Liver (tissue), 9 donors: Measurements from ENCODE around the gene LRRTM4. TPM values are rescaled to one million over a fixed set of nuclear protein-coding genes. Genes with fewer than 3 reads are reported as not detected.

Experiments
- DNase-seq: peaks from one replicate; pipeline ENCODE4 v3.0.0-alpha.2; 2017; ENCODE audit warnings: low spot score
- H3K27ac ChIP-seq, 2 donors: one replicate each; pipeline ENCODE4 v1.7.0; 2013; ENCODE audit warnings: inconsistent platforms in 2 of 2, low read length in 2 of 2, control low read depth in 1 of 2, low read depth in 1 of 2, mild to moderate bottlenecking in 1 of 2
- H3K27me3 ChIP-seq, 4 donors: one replicate each; pipeline versions ENCODE4 v1.6.1 to v1.7.0; 2013; ENCODE audit warnings: low read length in 3 of 4, inconsistent platforms in 1 of 4, mild to moderate bottlenecking in 1 of 4, moderate library complexity in 1 of 4; ENCODE audit not compliant: control insufficient read depth in 4 of 4, insufficient read depth in 4 of 4
- H3K36me3 ChIP-seq, 4 donors: one replicate each; pipeline versions ENCODE4 v1.6.1 to v1.7.0; 2013; ENCODE audit warnings: low read length in 3 of 4, mild to moderate bottlenecking in 3 of 4, low read depth in 1 of 4, moderate library complexity in 1 of 4; ENCODE audit not compliant: control insufficient read depth in 4 of 4, insufficient read depth in 3 of 4
- H3K4me1 ChIP-seq, 4 donors: one replicate each; pipeline versions ENCODE4 v1.6.1 to v1.7.0; 2013; ENCODE audit warnings: low read length in 3 of 4, mild to moderate bottlenecking in 3 of 4, moderate library complexity in 1 of 4; ENCODE audit not compliant: control insufficient read depth in 4 of 4, insufficient read depth in 4 of 4
- H3K4me3 ChIP-seq, 3 donors: one replicate each; pipeline versions ENCODE4 v1.6.1 to v1.7.0; 2013; ENCODE audit warnings: low read length in 3 of 3, control low read depth in 1 of 3, low read depth in 1 of 3, mild to moderate bottlenecking in 1 of 3
- H3K9ac ChIP-seq, 2 donors: one replicate each; pipeline ENCODE4 v1.7.0; 2013; ENCODE audit warnings: low read length in 2 of 2, mild to moderate bottlenecking in 2 of 2, moderate library complexity in 2 of 2, control low read depth in 1 of 2, low read depth in 1 of 2
- H3K9me3 ChIP-seq, 4 donors: one replicate each; pipeline versions ENCODE4 v1.6.1 to v1.7.0; 2013; ENCODE audit warnings: low read length in 3 of 4; ENCODE audit not compliant: control insufficient read depth in 4 of 4
- EGR1 ChIP-seq, 2 donors: IDR thresholded peaks; 2 replicates each; pipeline ENCODE4 v1.6.1; 2016 to 2018; ENCODE audit warnings: antibody characterized with exemption in 2 of 2, low read depth in 2 of 2
- FOXA2 ChIP-seq: IDR thresholded peaks from 2 replicates; pipeline ENCODE4 v1.6.1; 2016; ENCODE audit warnings: antibody characterized with exemption
- GABPA ChIP-seq, 2 donors: IDR thresholded peaks in 1 of 2; conservative IDR thresholded peaks in 1 of 2; 2 replicates each; pipeline ENCODE4 v1.6.1; 2016; ENCODE audit warnings: antibody characterized with exemption in 2 of 2, mild to moderate bottlenecking in 1 of 2, moderate library complexity in 1 of 2
- HNF4G ChIP-seq: IDR thresholded peaks from 2 replicates; pipeline ENCODE4 v1.6.1; 2016; ENCODE audit warnings: antibody characterized with exemption
- JUND ChIP-seq, 2 donors: IDR thresholded peaks; 2 replicates each; pipeline ENCODE4 v1.6.1; 2016; ENCODE audit warnings: antibody characterized with exemption in 2 of 2
- NR2F2 ChIP-seq: IDR thresholded peaks from 2 replicates; pipeline ENCODE4 v1.6.1; 2016; ENCODE audit warnings: antibody characterized with exemption
- RAD21 ChIP-seq, 2 donors: IDR thresholded peaks; 2 replicates each; pipeline ENCODE4 v1.6.1; 2016; ENCODE audit warnings: antibody characterized with exemption in 2 of 2, mild to moderate bottlenecking in 2 of 2
- RXRA ChIP-seq, 2 donors: IDR thresholded peaks; 2 replicates each; pipeline ENCODE4 v1.6.1; 2017 to 2018; ENCODE audit warnings: antibody characterized with exemption in 2 of 2, mild to moderate bottlenecking in 1 of 2
- SP1 ChIP-seq: IDR thresholded peaks from 2 replicates; pipeline ENCODE4 v1.6.1; 2018; ENCODE audit warnings: antibody characterized with exemption, mild to moderate bottlenecking
- TAF1 ChIP-seq: conservative IDR thresholded peaks from 2 replicates; pipeline ENCODE4 v1.6.1; 2016; ENCODE audit warnings: antibody characterized with exemption, mild to moderate bottlenecking
- YY1 ChIP-seq: IDR thresholded peaks from 2 replicates; pipeline ENCODE4 v1.6.1; 2016; ENCODE audit warnings: antibody characterized with exemption, mild to moderate bottlenecking
- WGBS: extraction: QIAGEN DNeasy Blood & Tissue Kit; methylation state at CpG from one replicate; pipeline ENCODE4 v1.1.7; 2013; 5-methylcytosine and 5-hydroxymethylcytosine counted together
- polyA plus RNA-seq, 2 donors: library from polyadenylated mRNA; stranded (reverse) in 1 of 2; unstranded in 1 of 2; fragments of 200-250 nt in 1 of 2; fragments of >200 nt in 1 of 2; fragmentation: Nextera tagmentation in 1 of 2; extraction: Ambion mirVana in 1 of 2; gene quantifications; one replicate each; pipeline versions ENCODE4 v1.2.1 to v1.2.3, GENCODE V29; 2013 to 2015
- total RNA-seq, 2 donors: library from RNA; depleted of rRNA; stranded (reverse); fragments of >200 nt; gene quantifications; one replicate each; pipeline ENCODE4 v1.2.3, GENCODE V29; 2014
- TF ChIP-seq, protein P1 (sequence below): IDR thresholded peaks from 2 replicates; pipeline ENCODE4 v1.6.1; 2016; ENCODE audit warnings: antibody characterized with exemption, mild to moderate bottlenecking
- TF ChIP-seq, protein P2 (sequence below): fragments of 150-350 bp; IDR thresholded peaks from 2 replicates; pipeline ENCODE4 v1.5.1; 2017; ENCODE audit warnings: improper control_type of control experiment, low read depth, low read length; ENCODE audit not compliant: missing input control
- TF ChIP-seq, protein P3 (sequence below): IDR thresholded peaks from 2 replicates; pipeline ENCODE4 v1.6.1; 2016; ENCODE audit warnings: antibody characterized with exemption
- TF ChIP-seq, protein P4 (sequence below): IDR thresholded peaks from 2 replicates; pipeline ENCODE4 v1.6.1; 2016; ENCODE audit warnings: antibody characterized with exemption
- TF ChIP-seq, protein P5 (sequence below): IDR thresholded peaks from 2 replicates; pipeline ENCODE4 v1.6.1; 2016; ENCODE audit warnings: antibody characterized with exemption
- donor health status: healthy.
- donor health status: healthy.
- donor health status: healthy.
- donor health status: healthy.
- donor health status: healthy.

Gene LRRTM4
- total and polyA plus RNA-seq, 4 donors, result 0.06 to 0.09 (median 0.08) TPM; not detected in 1

DNA sequence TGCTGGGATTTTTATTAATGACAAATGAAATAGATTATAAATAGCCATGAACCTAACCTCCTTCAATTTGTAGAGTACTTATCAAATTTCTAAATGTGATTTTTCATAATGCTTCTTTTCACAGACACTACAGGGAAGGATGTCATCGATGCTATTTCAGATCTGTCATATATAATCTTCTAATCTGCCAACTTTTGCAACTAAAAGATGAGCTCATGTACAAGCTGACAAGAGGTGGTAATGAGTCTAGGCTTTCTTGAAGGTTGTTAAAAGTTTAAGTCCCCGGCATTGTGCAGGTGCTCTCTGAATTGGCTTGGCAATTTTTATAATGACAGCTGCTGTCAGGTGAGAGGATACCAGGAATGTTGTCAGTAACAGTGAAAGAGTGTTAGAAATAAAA lies 320.4 kb downstream of the LRRTM4 start:
- no peak for TF ChIP-seq JUND (IDR thresholded peaks at IDR 0.05)
- no peak for TF ChIP-seq HNF4G
- Histone ChIP-seq H3K9me3 (no peaks in the 10 kb centered on the region), H3K27me3 (no peaks in the 10 kb centered on the region), H3K4me3 (no peak overlapping the region), H3K36me3 (no peaks in the 10 kb centered on the region), H3K27ac (no peak overlapping the region), H3K4me1 (no peaks in the 10 kb centered on the region), H3K9ac (no peak overlapping the region)
- DNase-seq, result no peak
- 89% methylated on average over 2 of the region's 2 CpGs for WGBS

DNA sequence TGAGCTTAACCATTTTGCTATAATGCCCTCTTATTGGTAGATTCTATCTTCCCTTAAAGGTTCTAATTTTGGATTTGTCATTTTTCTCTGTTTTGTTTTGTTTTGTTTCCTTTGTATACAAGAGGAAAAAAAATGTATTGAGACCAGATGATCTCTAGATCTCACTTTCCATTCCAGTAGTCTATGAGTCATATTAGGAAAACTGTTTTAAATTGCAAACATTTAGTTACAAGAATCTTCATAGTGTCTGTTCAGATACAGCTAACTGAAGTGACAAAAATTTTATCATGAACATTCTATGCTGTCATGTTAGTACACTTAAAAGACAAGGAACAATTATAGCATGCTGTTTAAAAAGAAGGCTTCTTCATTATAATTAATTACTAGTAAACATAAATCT lies 322.8 kb downstream of the LRRTM4 start:
- H3K36me3 ChIP-seq, result no peaks in the 10 kb centered on the region
- no peak for TF ChIP-seq GABPA (IDR thresholded peaks at IDR 0.05 in 1 of 2, conservative IDR thresholded peaks at IDR 0.05 in 1 of 2)
- TF ChIP-seq NR2F2, result no peak
- no peak for TF ChIP-seq JUND (IDR thresholded peaks at IDR 0.05)
- TF ChIP-seq, protein P1, sequence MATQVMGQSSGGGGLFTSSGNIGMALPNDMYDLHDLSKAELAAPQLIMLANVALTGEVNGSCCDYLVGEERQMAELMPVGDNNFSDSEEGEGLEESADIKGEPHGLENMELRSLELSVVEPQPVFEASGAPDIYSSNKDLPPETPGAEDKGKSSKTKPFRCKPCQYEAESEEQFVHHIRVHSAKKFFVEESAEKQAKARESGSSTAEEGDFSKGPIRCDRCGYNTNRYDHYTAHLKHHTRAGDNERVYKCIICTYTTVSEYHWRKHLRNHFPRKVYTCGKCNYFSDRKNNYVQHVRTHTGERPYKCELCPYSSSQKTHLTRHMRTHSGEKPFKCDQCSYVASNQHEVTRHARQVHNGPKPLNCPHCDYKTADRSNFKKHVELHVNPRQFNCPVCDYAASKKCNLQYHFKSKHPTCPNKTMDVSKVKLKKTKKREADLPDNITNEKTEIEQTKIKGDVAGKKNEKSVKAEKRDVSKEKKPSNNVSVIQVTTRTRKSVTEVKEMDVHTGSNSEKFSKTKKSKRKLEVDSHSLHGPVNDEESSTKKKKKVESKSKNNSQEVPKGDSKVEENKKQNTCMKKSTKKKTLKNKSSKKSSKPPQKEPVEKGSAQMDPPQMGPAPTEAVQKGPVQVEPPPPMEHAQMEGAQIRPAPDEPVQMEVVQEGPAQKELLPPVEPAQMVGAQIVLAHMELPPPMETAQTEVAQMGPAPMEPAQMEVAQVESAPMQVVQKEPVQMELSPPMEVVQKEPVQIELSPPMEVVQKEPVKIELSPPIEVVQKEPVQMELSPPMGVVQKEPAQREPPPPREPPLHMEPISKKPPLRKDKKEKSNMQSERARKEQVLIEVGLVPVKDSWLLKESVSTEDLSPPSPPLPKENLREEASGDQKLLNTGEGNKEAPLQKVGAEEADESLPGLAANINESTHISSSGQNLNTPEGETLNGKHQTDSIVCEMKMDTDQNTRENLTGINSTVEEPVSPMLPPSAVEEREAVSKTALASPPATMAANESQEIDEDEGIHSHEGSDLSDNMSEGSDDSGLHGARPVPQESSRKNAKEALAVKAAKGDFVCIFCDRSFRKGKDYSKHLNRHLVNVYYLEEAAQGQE, result no peak
- TF ChIP-seq, protein P2, sequence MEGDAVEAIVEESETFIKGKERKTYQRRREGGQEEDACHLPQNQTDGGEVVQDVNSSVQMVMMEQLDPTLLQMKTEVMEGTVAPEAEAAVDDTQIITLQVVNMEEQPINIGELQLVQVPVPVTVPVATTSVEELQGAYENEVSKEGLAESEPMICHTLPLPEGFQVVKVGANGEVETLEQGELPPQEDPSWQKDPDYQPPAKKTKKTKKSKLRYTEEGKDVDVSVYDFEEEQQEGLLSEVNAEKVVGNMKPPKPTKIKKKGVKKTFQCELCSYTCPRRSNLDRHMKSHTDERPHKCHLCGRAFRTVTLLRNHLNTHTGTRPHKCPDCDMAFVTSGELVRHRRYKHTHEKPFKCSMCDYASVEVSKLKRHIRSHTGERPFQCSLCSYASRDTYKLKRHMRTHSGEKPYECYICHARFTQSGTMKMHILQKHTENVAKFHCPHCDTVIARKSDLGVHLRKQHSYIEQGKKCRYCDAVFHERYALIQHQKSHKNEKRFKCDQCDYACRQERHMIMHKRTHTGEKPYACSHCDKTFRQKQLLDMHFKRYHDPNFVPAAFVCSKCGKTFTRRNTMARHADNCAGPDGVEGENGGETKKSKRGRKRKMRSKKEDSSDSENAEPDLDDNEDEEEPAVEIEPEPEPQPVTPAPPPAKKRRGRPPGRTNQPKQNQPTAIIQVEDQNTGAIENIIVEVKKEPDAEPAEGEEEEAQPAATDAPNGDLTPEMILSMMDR, result no peak
- TF ChIP-seq, protein P3, sequence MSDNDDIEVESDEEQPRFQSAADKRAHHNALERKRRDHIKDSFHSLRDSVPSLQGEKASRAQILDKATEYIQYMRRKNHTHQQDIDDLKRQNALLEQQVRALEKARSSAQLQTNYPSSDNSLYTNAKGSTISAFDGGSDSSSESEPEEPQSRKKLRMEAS, result no peak
- TF ChIP-seq RXRA (IDR thresholded peaks at IDR 0.05), result no peak
- TF ChIP-seq TAF1, result no peak
- TF ChIP-seq, protein P4, sequence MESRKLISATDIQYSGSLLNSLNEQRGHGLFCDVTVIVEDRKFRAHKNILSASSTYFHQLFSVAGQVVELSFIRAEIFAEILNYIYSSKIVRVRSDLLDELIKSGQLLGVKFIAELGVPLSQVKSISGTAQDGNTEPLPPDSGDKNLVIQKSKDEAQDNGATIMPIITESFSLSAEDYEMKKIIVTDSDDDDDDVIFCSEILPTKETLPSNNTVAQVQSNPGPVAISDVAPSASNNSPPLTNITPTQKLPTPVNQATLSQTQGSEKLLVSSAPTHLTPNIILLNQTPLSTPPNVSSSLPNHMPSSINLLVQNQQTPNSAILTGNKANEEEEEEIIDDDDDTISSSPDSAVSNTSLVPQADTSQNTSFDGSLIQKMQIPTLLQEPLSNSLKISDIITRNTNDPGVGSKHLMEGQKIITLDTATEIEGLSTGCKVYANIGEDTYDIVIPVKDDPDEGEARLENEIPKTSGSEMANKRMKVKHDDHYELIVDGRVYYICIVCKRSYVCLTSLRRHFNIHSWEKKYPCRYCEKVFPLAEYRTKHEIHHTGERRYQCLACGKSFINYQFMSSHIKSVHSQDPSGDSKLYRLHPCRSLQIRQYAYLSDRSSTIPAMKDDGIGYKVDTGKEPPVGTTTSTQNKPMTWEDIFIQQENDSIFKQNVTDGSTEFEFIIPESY, result no peak
- no peak for TF ChIP-seq EGR1 (IDR thresholded peaks at IDR 0.05; ENCODE audit: low read depth in 2 of 2)
- no peak for TF ChIP-seq SP1
- TF ChIP-seq, protein P5, sequence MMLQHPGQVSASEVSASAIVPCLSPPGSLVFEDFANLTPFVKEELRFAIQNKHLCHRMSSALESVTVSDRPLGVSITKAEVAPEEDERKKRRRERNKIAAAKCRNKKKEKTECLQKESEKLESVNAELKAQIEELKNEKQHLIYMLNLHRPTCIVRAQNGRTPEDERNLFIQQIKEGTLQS, result no peak
- no peak for TF ChIP-seq HNF4G
- no peak for TF ChIP-seq FOXA2
- TF ChIP-seq YY1, result no peak
- no peak for TF ChIP-seq RAD21 (IDR thresholded peaks at IDR 0.05)
- no peaks in the 10 kb centered on the region for H3K4me1 ChIP-seq

More for the DNA sequence above, 322.8 kb downstream of the LRRTM4 start:
- Histone ChIP-seq H3K27ac (no peak overlapping the region), H3K27me3 (no peaks in the 10 kb centered on the region), H3K4me3 (no peak overlapping the region), H3K9me3 (no peaks in the 10 kb centered on the region), H3K9ac (no peak overlapping the region)
- DNase-seq, result no peak
